Neural crest cell (in vitro differentiated cells): ENCODE results near the gene ATRX. TPM values are rescaled to one million over a fixed set of nuclear protein-coding genes. Genes with fewer than 3 reads are reported as not detected.

Experiments used
- DNase-seq: peaks from one replicate; pipeline ENCODE4 v3.0.0; 2021; ENCODE audit warnings: low read depth, mixed read lengths, low spot score
- H3K27ac Mint-ChIP-seq: one replicate; pipeline ENCODE4 v1.8.0; 2021; ENCODE audit warnings: mild to moderate bottlenecking, mixed read lengths; ENCODE audit not compliant: unreplicated experiment
- H3K27me3 Mint-ChIP-seq: 2 replicates; pipeline ENCODE4 v1.8.0; 2021; ENCODE audit warnings: low read depth, mild to moderate bottlenecking, mixed read lengths
- H3K36me3 Mint-ChIP-seq: 2 replicates; pipeline ENCODE4 v1.8.0; 2021; ENCODE audit warnings: low read depth, mild to moderate bottlenecking, mixed read lengths
- H3K4me1 Mint-ChIP-seq: 2 replicates; pipeline ENCODE4 v1.8.0; 2021; ENCODE audit warnings: mixed read lengths
- H3K4me3 Mint-ChIP-seq: one replicate; pipeline ENCODE4 v1.8.0; 2021; ENCODE audit warnings: mild to moderate bottlenecking, mixed read lengths
- H3K9me3 Mint-ChIP-seq: 2 replicates; pipeline ENCODE4 v1.8.0; 2021; ENCODE audit warnings: mixed read lengths
- total RNA-seq: library from RNA; stranded (reverse); gene quantifications from 2 replicates; pipeline ENCODE4 v1.2.1, GENCODE V29; 2021
- TF ChIP-seq, protein P1 (sequence below): fragments of 200-600 bp; sonication (generic); conservative IDR thresholded peaks from 2 replicates; pipeline ENCODE4 v1.5.0; 2021; ENCODE audit warnings: antibody characterized with exemption, mild to moderate bottlenecking

ATRX gene
- total RNA-seq, 1 donor from 2014 or later, result 110 TPM

DNA sequence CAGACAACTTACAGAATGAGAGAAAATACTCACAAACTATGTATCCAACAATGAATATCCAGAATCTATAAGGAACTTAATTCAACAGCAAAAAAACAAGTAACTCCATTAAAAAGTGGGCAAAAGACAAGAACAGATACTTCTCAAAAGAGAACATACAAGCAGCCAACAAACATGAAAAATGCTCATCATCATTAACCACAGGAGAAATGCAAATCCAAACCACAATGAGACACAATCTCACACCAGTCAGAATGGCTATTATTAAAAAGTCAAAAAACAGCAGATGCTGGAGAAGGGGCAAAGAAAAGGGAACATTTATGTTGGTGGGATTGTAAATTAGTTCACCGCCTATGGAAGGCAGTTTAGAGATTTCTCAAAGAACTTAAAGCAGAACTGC is 188.5 kb downstream of the ATRX start:
- TF ChIP-seq, protein P1, sequence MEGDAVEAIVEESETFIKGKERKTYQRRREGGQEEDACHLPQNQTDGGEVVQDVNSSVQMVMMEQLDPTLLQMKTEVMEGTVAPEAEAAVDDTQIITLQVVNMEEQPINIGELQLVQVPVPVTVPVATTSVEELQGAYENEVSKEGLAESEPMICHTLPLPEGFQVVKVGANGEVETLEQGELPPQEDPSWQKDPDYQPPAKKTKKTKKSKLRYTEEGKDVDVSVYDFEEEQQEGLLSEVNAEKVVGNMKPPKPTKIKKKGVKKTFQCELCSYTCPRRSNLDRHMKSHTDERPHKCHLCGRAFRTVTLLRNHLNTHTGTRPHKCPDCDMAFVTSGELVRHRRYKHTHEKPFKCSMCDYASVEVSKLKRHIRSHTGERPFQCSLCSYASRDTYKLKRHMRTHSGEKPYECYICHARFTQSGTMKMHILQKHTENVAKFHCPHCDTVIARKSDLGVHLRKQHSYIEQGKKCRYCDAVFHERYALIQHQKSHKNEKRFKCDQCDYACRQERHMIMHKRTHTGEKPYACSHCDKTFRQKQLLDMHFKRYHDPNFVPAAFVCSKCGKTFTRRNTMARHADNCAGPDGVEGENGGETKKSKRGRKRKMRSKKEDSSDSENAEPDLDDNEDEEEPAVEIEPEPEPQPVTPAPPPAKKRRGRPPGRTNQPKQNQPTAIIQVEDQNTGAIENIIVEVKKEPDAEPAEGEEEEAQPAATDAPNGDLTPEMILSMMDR, result no peak
- H3K4me1 Mint-ChIP-seq, result no peaks in the 10 kb centered on the region
- H3K36me3 Mint-ChIP-seq, result peaks cover 11% of the 10 kb centered on the region
- H3K9me3 Mint-ChIP-seq, result no peaks in the 10 kb centered on the region
- no peak for DNase-seq
- H3K4me3 Mint-ChIP-seq, result no peak overlapping the region
- H3K27me3 Mint-ChIP-seq, result no peaks in the 10 kb centered on the region
- no peak overlapping the region for H3K27ac Mint-ChIP-seq

DNA sequence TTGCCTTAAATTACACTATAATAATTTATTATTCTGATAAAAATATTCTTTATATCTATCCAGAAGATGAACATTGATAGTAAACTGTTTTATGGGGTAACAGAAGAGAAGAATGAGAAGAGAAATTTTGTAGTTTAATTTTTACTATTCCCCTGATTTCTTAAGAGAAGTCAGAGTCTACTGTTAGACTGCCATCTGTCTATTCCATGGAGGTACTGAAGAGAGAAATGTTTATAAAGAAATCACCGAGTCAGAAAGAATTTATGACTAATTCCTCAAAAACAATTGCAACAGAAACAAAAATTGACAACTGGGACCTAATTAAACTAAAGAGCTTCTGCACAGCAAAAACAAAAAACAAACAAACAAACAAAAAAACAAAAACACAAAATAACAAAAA is 188.9 kb downstream of the ATRX start:
- DNase-seq, result no peak
- Mint-ChIP-seq H3K27ac (no peak overlapping the region), H3K27me3 (no peaks in the 10 kb centered on the region), H3K36me3 (peaks cover 11% of the 10 kb centered on the region), H3K4me3 (no peak overlapping the region), H3K9me3 (no peaks in the 10 kb centered on the region), H3K4me1 (no peaks in the 10 kb centered on the region)
- TF ChIP-seq, protein P1, result peak; percentile 51

DNA sequence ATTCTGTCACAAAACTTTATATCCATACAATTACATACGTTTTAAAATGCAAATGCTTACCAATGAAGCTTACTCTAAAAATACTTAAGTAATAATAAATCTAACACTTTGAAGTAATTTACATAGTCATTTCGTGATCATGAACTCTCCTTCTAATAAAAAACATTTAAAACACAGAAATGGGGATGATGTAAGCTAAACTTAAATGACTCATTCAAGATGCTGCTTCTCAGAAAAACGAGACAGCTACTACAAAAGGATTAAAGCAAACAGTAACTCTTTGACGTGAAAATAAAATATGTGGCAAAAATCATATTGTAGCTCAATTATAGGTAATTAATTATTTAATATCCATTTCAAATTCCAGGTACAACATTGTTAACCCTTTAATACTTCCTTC is 190.2 kb downstream of the ATRX start:
- H3K36me3 Mint-ChIP-seq, result peaks cover 13% of the 10 kb centered on the region
- no peaks in the 10 kb centered on the region for H3K4me1 Mint-ChIP-seq
- TF ChIP-seq, protein P1, result no peak
- no peak overlapping the region for H3K4me3 Mint-ChIP-seq
- no peaks in the 10 kb centered on the region for H3K9me3 Mint-ChIP-seq
- H3K27me3 Mint-ChIP-seq, result no peaks in the 10 kb centered on the region
- DNase-seq, result no peak
- H3K27ac Mint-ChIP-seq, result no peak overlapping the region

- no peak for DNase-seq
- Mint-ChIP-seq H3K36me3 (peaks cover 26% of the 10 kb centered on the region), H3K27ac (no peak overlapping the region), H3K9me3 (peaks cover 6% of the 10 kb centered on the region), H3K27me3 (no peaks in the 10 kb centered on the region), H3K4me3 (no peak overlapping the region), H3K4me1 (no peaks in the 10 kb centered on the region)
- TF ChIP-seq, protein P1, result no peak
Observed at GRCh38 chrX:77572322-77572721, 213.7 kb downstream of the ATRX start.

DNA sequence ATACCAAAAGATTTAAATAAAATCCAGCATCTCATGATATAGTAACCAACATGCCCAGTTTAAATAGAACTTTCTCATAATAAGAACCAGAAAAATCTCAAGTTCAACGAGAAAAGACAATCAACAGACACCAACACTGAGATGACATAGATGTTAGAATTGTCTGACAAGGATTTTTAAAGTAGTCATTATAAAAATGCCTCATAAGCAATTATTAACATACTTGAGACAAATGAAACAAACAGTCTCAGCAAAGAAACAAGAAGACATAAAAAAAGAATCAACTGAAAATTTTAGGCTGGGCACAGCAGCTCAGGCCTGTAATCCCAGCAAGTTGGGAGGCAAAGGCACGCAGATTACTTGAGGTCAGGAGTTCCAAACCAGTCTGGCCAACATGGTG is 220.7 kb downstream of the ATRX start:
- H3K27me3 Mint-ChIP-seq, result no peaks in the 10 kb centered on the region
- peaks cover 19% of the 10 kb centered on the region for H3K9me3 Mint-ChIP-seq
- no peaks in the 10 kb centered on the region for H3K4me1 Mint-ChIP-seq
- DNase-seq, result no peak
- H3K36me3 Mint-ChIP-seq, result peaks cover 46% of the 10 kb centered on the region
- no peak overlapping the region for H3K4me3 Mint-ChIP-seq
- TF ChIP-seq, protein P1, result no peak
- H3K27ac Mint-ChIP-seq, result no peak overlapping the region

GRCh38 chrX:77564823-77565222 is 221.2 kb downstream of the ATRX start:
- DNase-seq, result no peak
- Mint-ChIP-seq H3K27me3 (no peaks in the 10 kb centered on the region), H3K4me1 (no peaks in the 10 kb centered on the region), H3K27ac (no peak overlapping the region), H3K9me3 (peaks cover 19% of the 10 kb centered on the region), H3K4me3 (no peak overlapping the region), H3K36me3 (peaks cover 46% of the 10 kb centered on the region)
- TF ChIP-seq, protein P1, result no peak
